ENCODE measurements around the gene ATP6V1D.

DNA sequence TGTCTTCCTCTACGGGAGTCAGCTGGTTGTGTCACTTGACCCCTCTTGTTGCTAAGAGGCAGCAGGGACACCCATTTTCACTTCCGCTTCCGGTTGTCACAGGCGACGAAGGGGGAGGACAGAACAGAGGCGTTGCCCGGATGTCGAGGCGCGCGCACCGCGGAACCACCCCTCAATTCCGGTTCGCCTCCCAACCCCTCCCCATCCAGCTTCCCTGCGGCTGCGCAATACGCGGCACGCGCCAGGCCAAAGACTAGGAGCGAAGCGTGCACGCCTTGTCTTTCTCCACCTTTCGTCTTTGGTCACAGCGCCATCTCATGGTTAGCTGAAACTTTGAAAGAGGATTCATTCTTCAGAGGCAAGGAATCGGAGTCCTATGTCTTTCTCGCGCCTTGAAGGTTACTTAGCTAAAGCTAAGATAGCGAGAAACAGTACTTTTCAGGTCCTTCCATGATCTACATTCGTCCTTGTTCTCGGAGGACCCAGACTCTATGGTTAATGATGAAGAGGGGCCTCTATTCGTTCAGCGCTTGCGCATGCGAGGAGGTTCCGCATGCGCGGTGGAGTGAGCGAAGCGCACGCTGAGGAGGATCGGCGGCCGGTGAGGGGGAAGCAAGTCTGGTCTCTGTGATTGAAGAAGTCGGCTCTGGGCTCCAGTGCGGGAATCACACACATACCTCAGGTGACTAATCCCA is at the start of gene ATP6V1D, which contains the start of gene EIF2S1:
- TF ChIP-seq EZH2phosphoT487 (IDR thresholded peaks at IDR 0.05; ENCODE audit: insufficient read depth, low read depth) (no peak), EZH2 (IDR thresholded peaks at IDR 0.05; ENCODE audit: insufficient read depth, poor library complexity, severe bottlenecking) (no peak)

Measured in GM23248 (cell line).